Measurements from ENCODE around the gene SPACA6. TPM values are rescaled to one million over a fixed set of nuclear protein-coding genes. Genes with fewer than 3 reads are reported as not detected.

Gene SPACA6
- total RNA-seq, 2 experiments from 2014 or later, result 2.5 to 12.5 TPM

GRCh38 chr19:51702103-51702824, 9.1 kb downstream of the SPACA6 start:
- Histone ChIP-seq H3K36me3 (ENCODE audit: insufficient read depth, low read length) (no peaks in the 10 kb centered on the region), H3K27ac (ENCODE audit: low read depth, low read length, poor library complexity, severe bottlenecking) (no peak overlapping the region), H3K79me2 (ENCODE audit: insufficient read depth, low read depth, low read length) (peaks cover 12% of the 10 kb centered on the region; the same call in 1 of the 2 replicates), H3K9me3 (ENCODE audit: low read length) (no peaks in the 10 kb centered on the region), H2AFZ (ENCODE audit: low read length) (no peak overlapping the region), H3K4me1 (ENCODE audit: insufficient read depth, low read length, poor library complexity, severe bottlenecking) (peaks cover 9% of the 10 kb centered on the region), H3K9me2 (ENCODE audit: insufficient read depth, low read length) (no peaks in the 10 kb centered on the region), H4K20me1 (ENCODE audit: insufficient read depth, low read length) (no peaks in the 10 kb centered on the region), H3K4me3 (ENCODE audit: low read depth, low read length, poor library complexity, severe bottlenecking) (no peak overlapping the region), H3K4me2 (ENCODE audit: low read length) (no peak overlapping the region)
- TF ChIP-seq CTCF (conservative IDR thresholded peaks at IDR 0.05; ENCODE audit: low read length), result no peak
- TF ChIP-seq EZH2phosphoT487 (IDR thresholded peaks at IDR 0.05; ENCODE audit: borderline replicate concordance, low read depth, low read length), result no peak
- intact Hi-C loops (cut with micrococcal nuclease; ENCODE audit: unreplicated experiment), result no loop called here
- no TSS peak for BruUV-seq (replicated peaks)
- ChIA-PET POLR2A (no interaction called here), CTCF (ENCODE audit: unreplicated experiment) (no interaction called here)
- DNase-seq (ENCODE audit: low spot score), result peak; percentile 45

- intact Hi-C loops (cut with micrococcal nuclease; ENCODE audit: unreplicated experiment), result no loop called here
- CTCF ChIA-PET (ENCODE audit: unreplicated experiment), result no interaction called here
- H4K20me1 ChIP-seq (ENCODE audit: insufficient read depth, low read length), result no peaks in the 10 kb centered on the region
- no TSS peak for BruUV-seq (replicated peaks)
- H3K4me3 ChIP-seq (ENCODE audit: low read depth, low read length, poor library complexity, severe bottlenecking), result no peak overlapping the region
- H3K79me2 ChIP-seq (ENCODE audit: insufficient read depth, low read depth, low read length), result peaks cover 12% of the 10 kb centered on the region; the same call in 1 of the 2 replicates
- POLR2A ChIA-PET, result interaction anchor here (0.7 kb wide), 1 partner anchor 308 kb away, joined by 3 read pairs; no protein-coding TSS in a partner anchor
- no peaks in the 10 kb centered on the region for H3K9me3 ChIP-seq (ENCODE audit: low read length)
- peak overlapping the region; percentile 80 for H3K4me2 ChIP-seq (ENCODE audit: low read length)
- no peaks in the 10 kb centered on the region for H3K36me3 ChIP-seq (ENCODE audit: insufficient read depth, low read length)
- TF ChIP-seq CTCF (conservative IDR thresholded peaks at IDR 0.05; ENCODE audit: low read length), result no peak
- TF ChIP-seq EZH2phosphoT487 (IDR thresholded peaks at IDR 0.05; ENCODE audit: borderline replicate concordance, low read depth, low read length), result no peak
- peaks cover 9% of the 10 kb centered on the region for H3K4me1 ChIP-seq (ENCODE audit: insufficient read depth, low read length, poor library complexity, severe bottlenecking)
- no peaks in the 10 kb centered on the region for H3K9me2 ChIP-seq (ENCODE audit: insufficient read depth, low read length)
- peak overlapping the region; percentile 60; the same call in 1 of the 2 replicates for H2AFZ ChIP-seq (ENCODE audit: low read length)
- DNase-seq (ENCODE audit: low spot score), result no peak
- no peak overlapping the region for H3K27ac ChIP-seq (ENCODE audit: low read depth, low read length, poor library complexity, severe bottlenecking)
Measured at GRCh38 chr19:51702825-51703574, 9.9 kb downstream of the SPACA6 start.

Data from OCI-LY7 (cell line).